NCI-H2196 (cell line): Measurements from ENCODE around the gene VWA8.
"Not testable (repeated sequence)": the region's sequence is repeated elsewhere in the genome, so short reads cannot be mapped to it uniquely, and the experiment has no call there.

Experiments
- DNase-seq: peaks from one replicate; lab custom pipeline; 2025; ENCODE audit not compliant: unreplicated experiment; lab: John Stamatoyannopoulos, UW

The VWA8 gene

GRCh38 chr13:41858780-41859179 lies 102.1 kb downstream of the VWA8 start:
- no peak for DNase-seq

GRCh38 chr13:41854758-41855157 lies 106.2 kb downstream of the VWA8 start:
- no peak for DNase-seq

GRCh38 chr13:41851351-41851750 lies 109.6 kb downstream of the VWA8 start:
- no peak for DNase-seq

- no peak for DNase-seq
These were observed 112.3 kb downstream of the VWA8 start for GRCh38 chr13:41848435-41849255.

- DNase-seq = no peak
These were observed 113.7 kb downstream of the VWA8 start for GRCh38 chr13:41847216-41847615.

- DNase-seq = no peak
These were observed 118.8 kb downstream of the VWA8 start for GRCh38 chr13:41842036-41842620.

- DNase-seq = no peak
These were observed 123.3 kb downstream of the VWA8 start for GRCh38 chr13:41837629-41838028.

- DNase-seq = no peak
These were observed 125.0 kb downstream of the VWA8 start for GRCh38 chr13:41835871-41836270.

GRCh38 chr13:41834697-41835096 lies 126.2 kb downstream of the VWA8 start:
- not testable (repeated sequence) for DNase-seq

GRCh38 chr13:41833831-41834230 lies 127.1 kb downstream of the VWA8 start:
- no peak for DNase-seq

- no peak for DNase-seq
These were observed 127.7 kb downstream of the VWA8 start for GRCh38 chr13:41833201-41833600.

GRCh38 chr13:41827507-41828213 lies 133.2 kb downstream of the VWA8 start:
- DNase-seq = no peak

- DNase-seq = no peak
These were observed 135.2 kb downstream of the VWA8 start for GRCh38 chr13:41825691-41826090.

- no peak for DNase-seq
These were observed 137.4 kb downstream of the VWA8 start for GRCh38 chr13:41823476-41823875.

GRCh38 chr13:41822560-41822959 lies 138.3 kb downstream of the VWA8 start:
- no peak for DNase-seq

- no peak for DNase-seq
These were observed 139.7 kb downstream of the VWA8 start for GRCh38 chr13:41821238-41821594.

- no peak for DNase-seq
These were observed 140.2 kb downstream of the VWA8 start for GRCh38 chr13:41820581-41821237.

GRCh38 chr13:41816057-41816456 lies 144.9 kb downstream of the VWA8 start:
- no peak for DNase-seq

GRCh38 chr13:41813426-41813825 lies 147.5 kb downstream of the VWA8 start:
- DNase-seq = no peak

- DNase-seq = no peak
These were observed 148.1 kb downstream of the VWA8 start for GRCh38 chr13:41812851-41813250.

- no peak for DNase-seq
These were observed 148.7 kb downstream of the VWA8 start for GRCh38 chr13:41812237-41812636.

GRCh38 chr13:41811588-41812021 lies 149.3 kb downstream of the VWA8 start:
- no peak for DNase-seq
